Stimulated activated CD8-positive, alpha-beta memory T cell treated with anti-CD3 and anti-CD28 coated beads, Interleukin-4, amount 100 ng/mL, for 24 hours (primary cell): ENCODE results near the gene MAP1LC3B.

ENCODE experiments used
- DNase-seq: peaks from one replicate; pipeline ENCODE4 v3.0.0-alpha.2; 2020; ENCODE audit warnings: low read depth

The MAP1LC3B gene

DNA sequence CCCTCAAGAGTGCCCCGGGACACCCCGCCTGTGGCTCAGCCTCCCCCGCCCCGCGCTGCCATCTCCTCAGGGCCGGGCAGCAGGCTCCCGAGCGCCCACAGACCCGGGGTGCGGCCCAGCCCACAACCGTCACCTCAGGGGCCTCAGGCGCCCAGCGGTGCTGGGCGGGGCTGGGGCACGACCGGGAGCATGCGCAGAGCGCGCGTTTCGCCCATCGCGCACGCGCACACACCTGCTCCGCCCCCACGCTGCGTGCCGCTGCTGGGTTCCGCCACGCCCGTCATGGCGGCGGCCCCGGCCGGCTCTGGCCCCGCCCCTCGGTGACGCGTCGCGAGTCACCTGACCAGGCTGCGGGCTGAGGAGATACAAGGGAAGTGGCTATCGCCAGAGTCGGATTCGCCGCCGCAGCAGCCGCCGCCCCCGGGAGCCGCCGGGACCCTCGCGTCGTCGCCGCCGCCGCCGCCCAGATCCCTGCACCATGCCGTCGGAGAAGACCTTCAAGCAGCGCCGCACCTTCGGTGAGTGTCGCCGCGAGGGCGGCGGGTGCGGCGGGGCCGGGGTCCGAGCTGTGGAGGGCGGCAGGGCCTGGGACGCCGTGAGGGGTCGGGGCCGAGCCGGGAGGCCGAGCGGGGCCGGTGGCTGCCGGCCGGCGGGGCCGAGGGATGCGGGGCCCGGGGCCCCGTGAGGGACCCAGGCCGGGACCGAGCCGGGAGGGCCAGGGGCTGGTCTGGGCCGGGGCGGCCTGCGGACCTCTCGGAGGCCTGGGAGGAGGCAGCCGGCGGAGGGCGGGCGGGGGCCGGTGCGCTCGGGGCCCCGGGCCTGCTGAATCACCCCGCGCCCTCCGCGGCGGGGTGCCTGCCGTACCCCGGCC is at the start of gene MAP1LC3B:
MAP1LC3B (plus strand) TSS at position 387 of the 871 bp plus-strand sequence; CDS start at position 479, 92 bp downstream.
- DNase-seq, result peak; percentile 97

DNA sequence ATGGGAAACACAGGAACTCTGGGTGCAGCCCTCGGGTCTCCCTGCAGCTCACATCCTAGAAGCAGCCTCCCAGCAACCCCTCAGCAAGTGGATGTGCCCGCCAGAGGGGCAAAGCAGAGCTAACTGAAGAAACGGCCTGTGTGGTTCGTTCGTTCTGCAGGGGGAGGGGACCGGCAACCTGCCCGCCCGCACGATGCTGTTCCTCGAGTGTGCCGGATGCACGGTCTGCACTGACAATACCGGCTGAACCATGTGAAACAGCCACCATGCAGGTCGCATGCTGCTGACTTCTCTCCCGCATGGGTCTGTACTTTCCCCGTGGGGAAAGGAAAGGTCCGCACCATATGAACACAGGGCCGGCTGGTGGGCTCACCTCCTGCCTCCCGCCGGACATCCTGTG is 49.6 kb upstream of the MAP1LC3B start:
- no peak for DNase-seq

DNA sequence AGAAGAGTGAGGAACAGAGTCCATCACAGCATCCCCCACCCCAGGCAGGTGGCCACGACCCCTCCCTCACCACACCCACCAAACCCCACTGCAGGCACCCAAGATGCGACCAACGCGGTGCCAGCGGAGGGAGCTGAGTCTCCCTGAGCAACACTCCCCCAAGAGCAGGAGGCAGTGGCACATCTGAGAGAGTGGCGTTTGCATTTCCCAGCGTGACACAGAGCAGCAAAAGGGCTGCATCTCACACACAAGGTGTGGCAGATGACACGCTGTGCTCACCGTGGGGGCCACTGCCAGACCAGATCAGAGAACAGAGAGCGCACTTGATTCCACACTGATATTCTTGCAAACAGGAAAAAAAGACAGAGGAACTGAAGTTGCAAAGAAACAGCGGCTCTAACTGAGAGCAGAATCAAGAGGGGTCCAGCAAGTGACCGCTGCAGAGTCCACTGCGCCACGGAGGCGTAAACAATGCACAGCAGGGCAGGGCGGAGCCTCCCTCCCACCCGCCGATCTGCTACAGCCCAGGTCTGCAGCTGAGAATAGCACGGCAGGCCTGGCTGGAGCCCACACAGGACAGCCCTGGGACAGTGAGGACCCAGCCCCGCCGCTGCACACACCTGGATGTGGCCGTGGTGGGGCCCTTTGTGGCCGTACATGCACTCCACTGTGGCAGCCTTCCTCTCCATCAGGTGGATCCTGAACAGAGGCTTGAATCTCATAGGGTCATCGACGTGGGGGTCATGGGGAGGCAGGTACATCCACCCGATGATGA is 49.0 kb upstream of the MAP1LC3B start:
- DNase-seq, result no peak

DNA sequence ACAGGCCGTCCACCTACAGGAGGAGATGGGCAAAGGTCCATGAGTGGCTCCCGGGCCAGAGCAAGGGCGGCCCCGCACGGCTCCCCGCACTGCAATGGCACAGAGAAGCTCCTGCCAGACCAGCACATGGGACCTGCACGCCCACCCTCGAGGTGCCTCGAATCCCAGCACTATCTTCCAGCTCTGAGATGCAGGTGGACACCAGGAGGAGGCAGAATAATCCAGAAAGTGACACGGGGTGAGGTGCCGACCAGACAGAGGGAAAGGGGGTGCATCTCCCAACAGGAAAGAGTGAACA is 48.4 kb upstream of the MAP1LC3B start:
- no peak for DNase-seq

DNA sequence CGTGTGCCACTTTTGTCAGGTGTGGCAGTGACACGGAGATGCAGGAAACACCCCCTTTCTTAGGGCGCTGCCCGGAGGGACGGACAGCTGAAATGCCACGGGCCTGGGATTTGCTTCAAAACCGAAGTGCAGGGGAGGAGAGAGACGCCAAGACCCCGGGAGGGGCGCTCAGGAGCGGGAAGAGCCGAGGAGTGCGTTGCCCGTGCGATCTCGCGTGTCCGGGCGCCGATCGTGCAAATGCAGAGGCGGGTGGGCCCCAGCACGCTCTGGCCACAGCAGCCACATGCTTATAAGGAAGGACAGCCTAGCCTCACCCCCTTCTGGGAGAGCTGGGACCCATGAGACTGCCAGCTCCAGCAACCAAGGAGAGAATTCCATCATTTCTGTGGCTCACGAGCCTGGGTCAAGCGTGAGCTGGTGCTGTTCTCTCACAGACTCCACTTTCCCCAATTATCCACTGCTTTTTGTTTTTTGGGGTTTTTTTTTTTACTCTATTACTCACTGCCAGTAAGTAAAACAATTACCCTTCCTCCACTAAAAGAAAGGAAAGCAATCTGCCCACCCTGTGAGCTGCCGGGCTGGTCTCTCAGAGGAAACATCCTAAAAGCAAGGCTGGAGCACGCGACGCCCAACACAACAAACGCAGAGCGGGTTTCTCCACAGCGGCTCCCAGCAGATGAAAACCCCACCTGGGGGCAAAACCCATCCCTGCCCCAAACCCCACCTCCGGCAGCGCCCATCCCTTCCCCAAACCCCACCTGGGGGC is 47.8 kb upstream of the MAP1LC3B start:
- no peak for DNase-seq

DNA sequence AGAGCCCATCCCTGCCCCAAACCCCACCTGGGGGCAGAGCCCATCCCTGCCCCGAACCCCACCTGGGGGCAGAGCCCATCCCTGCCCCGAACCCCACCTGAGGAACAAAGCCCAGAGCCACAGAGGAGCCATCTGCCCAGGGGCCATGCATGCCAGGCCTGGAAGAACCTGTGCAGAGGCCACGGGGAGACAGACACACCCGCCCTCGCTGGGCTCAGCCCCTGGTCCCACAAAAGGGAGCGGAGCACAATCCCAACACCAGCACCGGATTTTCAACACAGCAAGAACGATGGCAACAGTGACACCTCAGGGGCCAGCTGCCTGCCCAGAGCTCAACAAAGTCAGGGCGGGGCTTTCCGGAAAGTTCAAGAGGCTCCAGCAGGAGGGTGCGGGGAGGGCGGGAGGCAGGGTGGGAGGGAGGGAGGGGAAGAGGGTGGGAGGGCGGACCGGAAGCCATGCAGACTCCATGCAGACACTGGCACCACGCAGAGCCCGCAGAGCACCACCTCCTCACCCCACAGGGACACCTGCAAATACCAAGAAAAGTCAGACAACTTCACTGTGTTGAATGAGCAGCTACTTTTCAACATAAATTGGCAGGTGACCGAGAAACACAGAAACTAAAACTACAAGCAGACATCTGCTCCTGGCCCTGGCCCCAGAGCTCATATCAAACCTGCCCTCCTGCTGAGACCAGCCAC is 47.1 kb upstream of the MAP1LC3B start:
- DNase-seq, result peak; percentile 22

DNA sequence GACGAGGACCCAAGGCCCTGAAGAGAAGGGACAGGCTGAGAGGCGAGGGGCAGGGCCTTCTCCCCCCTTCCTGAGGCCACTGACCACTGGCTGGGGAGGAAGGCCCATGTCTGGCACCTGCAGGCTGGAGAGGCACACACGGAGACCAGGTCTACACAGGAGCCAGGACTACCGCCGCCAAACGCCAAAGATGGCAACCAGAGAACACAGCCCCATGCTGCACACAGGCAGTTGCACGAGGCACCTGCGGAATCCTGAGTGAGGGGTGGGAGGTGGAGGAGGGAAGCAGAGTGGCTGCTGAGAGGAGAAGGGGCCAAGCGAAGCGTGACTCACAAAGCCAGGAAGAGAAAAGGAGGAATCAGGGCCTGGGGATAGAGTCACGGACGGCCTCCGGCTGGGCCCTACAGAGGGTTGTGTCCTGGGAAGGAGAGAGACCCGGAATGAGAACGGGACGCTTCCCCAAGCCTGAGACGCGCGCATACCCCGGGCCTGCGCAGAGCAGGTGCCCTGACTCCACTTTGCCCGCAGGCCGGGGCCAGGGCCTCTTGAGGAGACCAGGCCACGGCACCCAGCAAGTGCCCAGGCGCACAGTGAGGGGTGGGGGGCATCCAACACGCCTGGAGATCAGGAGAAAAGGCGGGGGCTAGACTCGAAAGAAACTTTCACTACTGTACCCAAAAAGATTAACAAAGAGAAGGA is 46.3 kb upstream of the MAP1LC3B start:
- no peak for DNase-seq

DNA sequence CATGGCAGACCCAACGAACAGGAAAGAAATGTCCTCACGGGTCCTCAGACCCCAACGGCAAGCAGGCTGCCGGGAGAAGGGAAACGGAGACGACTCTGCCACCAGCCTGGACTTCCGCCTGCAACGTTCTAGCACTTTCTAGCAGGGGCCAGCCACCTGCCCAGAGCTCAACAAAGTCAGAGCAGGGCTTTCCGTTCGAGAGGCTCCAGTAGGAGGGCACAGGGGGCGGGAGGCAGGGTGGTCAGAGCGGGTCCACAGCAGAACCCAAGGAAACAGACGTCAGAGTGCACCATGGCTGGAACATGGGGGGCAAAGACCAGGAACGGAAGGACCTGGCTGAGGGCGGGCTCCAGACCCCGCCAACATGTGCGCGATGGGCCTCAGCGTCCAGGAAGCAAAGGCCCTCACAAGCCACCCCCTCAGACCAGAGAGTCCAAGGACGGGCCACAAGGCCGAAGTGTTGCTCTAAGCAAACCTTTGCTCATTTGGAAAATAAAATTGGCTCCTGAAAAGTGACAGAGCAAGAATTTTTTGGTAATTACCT is 45.5 kb upstream of the MAP1LC3B start:
- DNase-seq, result no peak

DNA sequence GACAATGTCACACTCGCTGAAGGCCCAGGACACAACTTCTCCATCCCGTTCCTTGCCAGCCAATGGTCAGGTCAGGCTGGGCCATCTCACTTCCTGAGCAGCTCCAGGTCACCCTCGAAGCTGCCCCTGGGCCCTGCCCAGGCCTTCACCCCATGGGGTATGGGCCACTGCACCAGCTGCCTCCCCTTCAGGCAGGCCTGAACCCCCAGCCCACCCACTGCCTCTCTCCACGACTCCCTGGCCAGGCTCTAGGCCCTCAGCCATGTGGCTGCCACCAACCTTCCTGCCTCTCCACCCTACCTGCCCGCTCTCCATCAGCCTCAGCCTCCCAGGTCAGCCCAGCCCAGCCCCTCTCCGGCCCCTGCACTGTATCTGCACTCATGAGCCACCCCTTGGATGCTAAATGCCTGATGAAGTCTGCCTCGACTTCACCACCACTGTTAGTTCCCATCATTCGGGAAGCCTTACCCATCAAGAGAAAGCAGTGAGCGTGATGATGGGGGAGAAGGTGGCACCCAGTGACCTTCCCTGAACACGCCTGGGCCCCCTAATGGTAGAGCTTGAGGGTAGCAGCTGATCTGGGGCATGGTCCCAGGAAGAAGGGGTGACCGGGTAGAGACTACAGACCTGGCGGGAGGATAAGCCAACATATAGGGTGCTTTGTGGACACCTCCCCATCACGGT is 44.1 kb upstream of the MAP1LC3B start:
- DNase-seq, result no peak

DNA sequence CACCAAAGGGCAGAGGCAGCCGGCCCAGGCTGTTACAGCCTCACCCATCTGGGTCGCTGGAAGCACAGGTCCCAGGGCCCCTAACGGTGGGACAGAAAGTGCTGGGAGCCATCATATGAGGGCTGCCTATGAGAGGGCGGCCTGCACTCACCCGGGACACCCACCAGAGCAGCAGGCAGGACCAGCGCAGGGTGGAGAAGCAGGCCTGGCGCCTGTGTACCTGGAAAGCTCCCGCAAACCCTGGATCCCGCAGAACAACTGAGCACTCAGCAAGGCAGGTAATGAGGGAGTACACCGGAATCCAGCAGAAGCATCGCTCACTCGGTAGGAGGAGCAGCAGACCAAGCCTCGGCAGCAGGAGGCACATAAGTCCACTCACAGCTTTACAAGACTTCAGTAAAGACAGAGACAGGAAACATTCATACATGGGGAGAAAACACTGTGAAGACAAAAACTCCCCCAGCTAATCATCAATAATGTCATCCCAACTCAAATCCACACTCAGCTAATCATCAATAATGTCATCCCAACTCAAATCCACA is 43.4 kb upstream of the MAP1LC3B start:
- no peak for DNase-seq

DNA sequence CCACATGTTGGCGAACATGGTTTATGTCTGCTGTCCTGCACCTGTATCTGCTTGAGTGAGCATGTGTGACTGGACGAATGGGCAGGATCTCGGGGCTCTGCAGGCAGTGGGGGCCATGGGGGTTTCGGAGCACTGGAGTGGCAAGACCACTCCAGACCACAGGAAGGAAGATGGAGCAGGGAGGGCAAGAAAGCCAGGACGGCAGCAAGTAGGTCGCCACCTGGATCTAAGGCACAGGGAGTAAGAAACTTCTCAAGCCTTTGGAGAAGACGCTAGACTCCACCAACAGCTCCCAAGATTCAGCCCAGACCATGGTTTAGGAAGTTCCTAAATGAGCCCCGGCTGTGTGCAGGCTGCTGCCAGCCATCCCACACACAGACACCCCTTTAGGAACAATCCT is 42.1 kb upstream of the MAP1LC3B start:
- no peak for DNase-seq

DNA sequence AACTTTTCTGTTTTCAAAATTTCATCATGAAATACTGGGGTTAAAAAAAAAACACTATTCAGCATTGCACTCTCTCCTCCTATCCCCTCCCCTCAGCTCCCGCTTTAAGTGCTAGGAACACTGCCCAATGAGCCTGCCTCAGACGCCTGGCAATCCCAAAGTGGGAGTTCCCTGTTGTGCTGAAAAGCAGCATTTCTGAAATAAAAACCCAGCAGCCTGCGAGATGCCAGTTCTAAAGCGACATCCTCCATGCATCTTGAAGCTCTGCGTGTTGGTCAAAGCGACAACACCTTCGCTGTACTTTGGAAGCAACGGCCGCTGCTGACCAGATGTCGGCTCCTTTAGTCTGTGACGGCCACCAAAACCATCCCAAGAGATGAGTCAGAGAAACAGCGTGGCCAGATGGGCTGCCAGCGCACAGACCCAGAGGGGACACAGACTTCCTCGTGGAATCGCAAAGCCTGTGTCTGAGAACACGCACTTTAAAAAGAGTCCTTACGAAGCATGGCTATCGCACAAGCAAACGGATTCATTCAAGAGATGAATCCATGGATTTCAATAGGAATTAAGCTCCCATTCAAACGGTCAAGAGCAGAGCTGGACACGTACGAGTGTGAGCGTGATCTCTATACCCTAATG is 41.3 kb upstream of the MAP1LC3B start:
- no peak for DNase-seq

DNA sequence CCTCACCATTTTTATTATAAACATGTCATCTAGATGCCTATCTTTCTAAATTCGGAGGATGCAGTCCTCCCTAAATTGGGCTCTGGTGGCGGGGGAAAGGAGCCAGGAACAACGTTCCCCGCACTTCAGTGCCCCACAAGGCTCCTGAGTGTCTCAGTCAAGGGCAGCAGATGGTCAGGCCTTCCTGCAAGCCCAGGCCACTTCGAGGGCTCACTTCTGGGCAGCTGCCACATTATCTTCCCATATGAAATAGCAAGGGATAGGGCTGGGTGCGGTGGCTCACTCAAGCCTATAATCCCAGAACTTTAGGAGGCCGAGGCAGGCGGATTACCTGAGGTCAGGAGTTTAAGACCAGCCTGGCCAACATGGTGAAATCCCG is 40.8 kb upstream of the MAP1LC3B start:
- no peak for DNase-seq

DNA sequence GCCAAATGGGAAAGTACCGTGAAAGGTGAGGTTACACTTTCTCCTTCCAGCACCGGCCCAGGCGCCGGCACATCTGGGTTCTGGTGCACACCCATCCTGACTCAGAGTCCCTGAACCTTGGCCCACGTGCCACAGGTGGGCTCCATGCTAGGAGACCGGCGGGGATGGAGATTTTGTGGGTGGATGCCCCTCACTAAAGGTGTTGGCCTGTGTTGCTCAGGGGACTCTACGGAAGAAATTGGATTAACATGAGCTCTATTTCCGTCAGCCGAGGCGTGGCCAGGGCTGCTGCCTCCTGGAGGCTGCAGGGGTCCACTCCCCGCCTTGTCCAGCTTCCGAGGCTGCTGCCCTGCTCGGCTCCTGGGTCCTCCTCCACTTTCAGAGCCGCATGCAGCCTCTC is 39.3 kb upstream of the MAP1LC3B start:
- no peak for DNase-seq

DNA sequence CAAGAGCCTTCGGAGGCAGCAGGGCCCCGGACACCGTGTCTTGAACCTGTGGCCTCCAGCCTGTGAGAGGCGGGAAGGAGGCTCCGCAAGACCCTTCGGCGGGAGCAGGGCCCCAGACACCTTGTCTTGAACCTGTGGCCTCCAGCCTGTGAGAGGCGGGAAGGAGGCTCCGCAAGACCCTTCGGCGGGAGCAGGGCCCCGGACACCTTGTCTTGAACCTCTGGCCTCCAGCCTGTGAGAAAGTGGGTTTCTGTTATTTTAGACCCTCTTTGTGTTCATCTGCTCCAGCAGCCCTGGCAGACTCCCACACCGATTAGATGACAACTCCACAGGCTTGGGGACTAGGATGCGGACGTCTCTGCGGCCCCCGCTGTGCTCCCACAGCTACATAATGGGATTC is 38.5 kb upstream of the MAP1LC3B start:
- DNase-seq, result no peak

DNA sequence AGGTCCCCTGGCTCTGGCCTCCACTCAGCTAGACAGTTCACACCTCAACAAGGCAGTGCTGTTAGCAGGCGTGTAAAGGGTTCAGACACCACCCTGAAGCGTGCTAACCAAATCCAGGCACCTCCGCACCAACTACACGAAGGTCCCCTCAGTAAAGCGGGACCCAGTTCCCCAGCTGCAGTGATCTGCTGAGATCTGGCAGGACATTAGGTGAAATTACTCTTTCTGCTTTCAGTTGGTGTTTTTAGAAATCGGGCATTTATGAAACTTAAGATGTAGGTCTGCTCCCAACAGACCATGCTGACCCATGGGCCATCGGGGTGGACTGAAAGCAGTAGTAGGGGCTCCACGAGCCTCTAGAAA is 35.7 kb upstream of the MAP1LC3B start:
- DNase-seq, result no peak

DNA sequence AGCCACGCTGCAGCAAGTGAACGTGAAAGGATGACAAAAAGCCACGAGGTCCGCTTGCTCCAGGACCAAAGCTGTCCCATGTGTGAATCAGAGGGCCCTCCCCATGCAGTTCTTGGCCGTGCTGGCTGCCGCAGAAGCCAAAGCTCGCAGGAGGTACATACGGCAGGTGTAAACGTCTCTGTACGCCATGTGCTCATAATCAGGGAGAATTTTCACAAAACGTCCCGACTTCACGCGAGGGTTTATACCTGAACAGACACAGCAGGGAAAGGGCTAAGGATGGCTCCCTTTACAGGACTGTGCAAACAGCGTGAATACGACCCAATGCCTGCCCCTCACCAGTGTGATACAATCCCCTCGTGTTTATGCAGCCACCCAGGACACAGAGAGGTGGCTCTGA is 33.9 kb upstream of the MAP1LC3B start:
- no peak for DNase-seq

DNA sequence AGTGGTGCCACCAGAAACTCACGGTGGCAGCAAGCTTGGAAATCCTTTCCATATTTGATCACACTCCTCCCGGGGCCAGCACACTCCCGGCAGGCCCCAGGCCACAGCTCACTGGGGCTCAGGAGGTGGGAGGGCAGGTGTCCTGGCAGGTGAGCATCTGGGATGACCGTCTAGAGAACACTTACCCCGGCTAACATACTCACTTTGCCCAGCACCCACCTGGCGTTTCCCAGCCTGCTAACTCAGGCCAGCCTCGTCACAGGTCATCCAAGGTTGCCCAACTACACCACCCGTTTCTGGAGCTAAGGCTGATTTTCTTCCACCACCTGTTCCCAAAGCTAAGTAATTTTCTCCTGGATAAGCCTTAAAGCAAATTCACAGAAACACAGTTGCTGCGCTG is 33.4 kb upstream of the MAP1LC3B start:
- no peak for DNase-seq

DNA sequence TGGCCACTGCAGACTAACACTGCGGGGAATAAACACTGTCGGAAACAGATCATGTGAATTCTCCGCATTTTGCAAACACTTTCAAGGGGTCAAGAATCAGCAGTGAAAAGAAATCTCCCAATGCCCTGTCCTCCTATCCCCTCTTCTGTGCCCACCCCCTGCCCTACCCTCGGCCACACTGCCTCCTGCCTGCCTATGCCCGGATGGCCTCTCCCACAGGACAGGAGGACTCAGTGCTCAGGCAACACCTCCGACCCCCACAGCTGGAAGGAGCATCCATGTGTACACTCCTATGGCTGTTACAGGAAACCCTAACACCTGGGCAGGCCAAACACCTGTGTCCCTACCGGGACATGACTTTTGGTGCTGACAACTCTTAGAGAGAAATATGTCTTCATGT is 33.0 kb upstream of the MAP1LC3B start:
- no peak for DNase-seq
